Prostate gland (tissue), 2 donors: ENCODE measurements around the gene UGT2B17. TPM values are rescaled to one million over a fixed set of nuclear protein-coding genes. Genes with fewer than 3 reads are reported as not detected.
"Not testable (repeated sequence)": the region's sequence is repeated elsewhere in the genome, so short reads cannot be mapped to it uniquely, and the experiment has no call there.

ENCODE experiments used
- DNase-seq: peaks from one replicate; pipeline ENCODE4 v3.0.0-alpha.2; 2019; ENCODE audit warnings: low spot score
- H3K27ac ChIP-seq, 2 donors: fragments of 200-600 bp; sonication (generic); 2 replicates each; pipeline ENCODE4 v1.5.1; 2017 to 2019
- H3K27me3 ChIP-seq: fragments of 200-600 bp; sonication (generic); replicated peaks from 2 replicates; pipeline ENCODE4 v1.5.1; 2019; ENCODE audit not compliant: insufficient read depth
- H3K36me3 ChIP-seq, 2 donors: fragments of 200-600 bp; sonication (generic); 1 replicate in 1 of 2; 2 replicates in 1 of 2; pipeline versions ENCODE4 v1.5.1 to v1.8.1; 2017 to 2019
- H3K4me1 ChIP-seq: fragments of 200-600 bp; sonication (generic); replicated peaks from 2 replicates; pipeline ENCODE4 v1.5.1; 2019
- H3K4me3 ChIP-seq, 2 donors: fragments of 200-600 bp; sonication (generic); 2 replicates each; pipeline ENCODE4 v1.5.1; 2017 to 2019
- H3K9me3 ChIP-seq: fragments of 200-600 bp; sonication (generic); 2 replicates; pipeline ENCODE4 v1.5.1; 2017
- CTCF ChIP-seq, 4 experiments: fragments of 200-600 bp in 2 of 4; fragments of 450-650 bp in 2 of 4; sonication (generic) in 2 of 4; IDR thresholded peaks; 1 replicate in 3 of 4; 2 replicates in 1 of 4; pipeline ENCODE4 v1.5.1; 2016 to 2019; ENCODE audit warnings: antibody characterized with exemption in 4 of 4, mild to moderate bottlenecking in 2 of 4, moderate library complexity in 2 of 4
- POLR2A ChIP-seq: fragments of 450-650 bp; IDR thresholded peaks from one replicate; pipeline ENCODE4 v1.6.1; 2016; ENCODE audit warnings: antibody characterized with exemption, mild to moderate bottlenecking
- POLR2AphosphoS5 ChIP-seq: sonication (generic); formaldehyde crosslinking; IDR thresholded peaks from one replicate; pipeline ENCODE4 v1.6.1; 2017; ENCODE audit warnings: antibody characterized with exemption
- WGBS: methylation state at CpG from one replicate; pipeline ENCODE4 v1.1.5; 2018; 5-methylcytosine and 5-hydroxymethylcytosine counted together
- intact Hi-C: fragments of 100-400 bp; cut with DNase I; formaldehyde crosslinking; loops from one replicate; pipeline ENCODE4 v1.14.2; 2022
- total RNA-seq, 2 donors: library from RNA; depleted of rRNA; stranded (reverse); fragments of >200 nt; gene quantifications; one replicate each; pipeline ENCODE4 v1.1.0, GENCODE V29; 2016

UGT2B17 gene
- total RNA-seq, 2 donors from 2014 or later = 0.23 TPM; not detected in 1

DNA sequence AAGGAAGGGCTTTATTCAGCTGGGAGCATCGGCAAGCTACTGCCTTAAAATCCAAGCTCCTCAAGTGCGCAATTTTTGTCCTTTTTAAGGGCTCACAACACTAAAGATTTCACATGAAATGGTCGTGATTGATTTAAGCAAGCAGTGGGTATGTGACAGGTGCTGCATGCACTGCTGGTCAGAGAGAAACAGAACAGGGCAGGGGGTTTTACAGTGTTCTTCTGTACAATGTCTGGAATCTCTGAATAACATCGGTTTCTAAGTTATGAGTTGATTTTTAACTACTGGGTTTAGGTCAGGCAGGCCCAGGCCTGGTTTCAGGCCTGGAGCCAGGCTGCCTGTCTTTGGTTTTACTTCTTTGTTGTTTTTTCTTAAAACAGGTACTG lies 6.0 kb downstream of the UGT2B17 start:
- no peaks in the 10 kb centered on the region for H3K4me1 ChIP-seq
- TF ChIP-seq POLR2A (no peak), POLR2AphosphoS5 (no peak), CTCF (IDR thresholded peaks at IDR 0.05) (no peak)
- H3K4me3 ChIP-seq = no peak overlapping the region
- WGBS = 65% methylated on average over 4 of the region's 4 CpGs
- H3K27me3 ChIP-seq = no peaks in the 10 kb centered on the region
- intact Hi-C loops = no loop called here
- no peaks in the 10 kb centered on the region for H3K9me3 ChIP-seq
- no peak for DNase-seq
- H3K27ac ChIP-seq = no peak overlapping the region
- no peaks in the 10 kb centered on the region for H3K36me3 ChIP-seq

- no peak for DNase-seq
- no peaks in the 10 kb centered on the region for H3K36me3 ChIP-seq
- H3K4me3 ChIP-seq = no peak overlapping the region
- H3K4me1 ChIP-seq = no peaks in the 10 kb centered on the region
- H3K9me3 ChIP-seq = no peaks in the 10 kb centered on the region
- H3K27me3 ChIP-seq = no peaks in the 10 kb centered on the region
- TF ChIP-seq POLR2AphosphoS5 (no peak), CTCF (IDR thresholded peaks at IDR 0.05) (no peak), POLR2A (no peak)
- intact Hi-C loops = no loop called here
- H3K27ac ChIP-seq = no peak overlapping the region
- WGBS = 100% methylated on average over 3 of the region's 7 CpGs
Measured at GRCh38 chr4:68569466-68570121, 6.5 kb downstream of the UGT2B17 start.

- H3K4me1 ChIP-seq, DNase-seq, intact Hi-C loops, H3K27me3 ChIP-seq, H3K4me3 ChIP-seq, H3K9me3 ChIP-seq, H3K36me3 ChIP-seq, H3K27ac ChIP-seq: not testable (repeated sequence)
- 40% methylated on average over 1 of the region's 1 CpG for WGBS
Measured at GRCh38 chr4:68569036-68569435, 7.1 kb downstream of the UGT2B17 start.

GRCh38 chr4:68568535-68568934 lies 7.6 kb downstream of the UGT2B17 start:
- H3K36me3 ChIP-seq, H3K27me3 ChIP-seq, intact Hi-C loops, H3K4me3 ChIP-seq, DNase-seq, H3K4me1 ChIP-seq, H3K9me3 ChIP-seq, H3K27ac ChIP-seq: not testable (repeated sequence)
- WGBS = 26% methylated on average over 4 of the region's 4 CpGs

- H3K36me3 ChIP-seq, intact Hi-C loops, H3K27ac ChIP-seq, H3K4me1 ChIP-seq, H3K27me3 ChIP-seq, H3K4me3 ChIP-seq, H3K9me3 ChIP-seq, DNase-seq: not testable (repeated sequence)
- 73% methylated on average over 1 of the region's 1 CpG for WGBS
Measured at GRCh38 chr4:68566364-68566763, 9.8 kb downstream of the UGT2B17 start.

GRCh38 chr4:68565082-68565481 lies 11.0 kb downstream of the UGT2B17 start:
- H3K27me3 ChIP-seq, H3K27ac ChIP-seq, H3K4me3 ChIP-seq, H3K9me3 ChIP-seq, intact Hi-C loops, DNase-seq, H3K4me1 ChIP-seq, H3K36me3 ChIP-seq: not testable (repeated sequence)
- WGBS = 100% methylated on average over 1 of the region's 1 CpG

- intact Hi-C loops, H3K36me3 ChIP-seq, H3K4me1 ChIP-seq, H3K27ac ChIP-seq, H3K9me3 ChIP-seq, DNase-seq, H3K4me3 ChIP-seq, H3K27me3 ChIP-seq: not testable (repeated sequence)
- no CpG with 5 or more reads among the region's 1 CpG for WGBS
Measured at GRCh38 chr4:68560364-68561070, 15.6 kb downstream of the UGT2B17 start.

DNA sequence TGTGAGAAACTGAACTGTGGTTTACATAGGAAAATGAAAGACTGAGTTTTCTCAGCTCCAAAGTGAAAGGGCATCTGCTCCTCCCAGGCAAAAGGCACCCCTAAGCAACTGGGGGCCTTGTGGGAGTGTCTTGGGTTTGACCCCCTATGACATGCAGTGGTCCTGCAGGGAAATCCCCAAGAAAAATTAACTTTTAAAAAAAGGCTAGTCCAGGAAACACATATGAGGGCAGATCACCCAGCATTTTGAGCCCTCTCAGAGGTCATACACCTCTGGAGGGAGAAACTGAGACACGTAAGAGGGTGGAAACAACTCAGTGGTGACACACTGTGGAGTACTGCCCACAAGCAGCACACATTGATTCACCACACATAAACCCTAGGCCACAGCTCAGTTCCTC lies 22.3 kb downstream of the UGT2B17 start:
- H3K27me3 ChIP-seq, H3K4me1 ChIP-seq, H3K9me3 ChIP-seq, DNase-seq, H3K4me3 ChIP-seq, H3K27ac ChIP-seq, intact Hi-C loops, H3K36me3 ChIP-seq: not testable (repeated sequence)
- WGBS = 100% methylated on average over 1 of the region's 1 CpG

DNA sequence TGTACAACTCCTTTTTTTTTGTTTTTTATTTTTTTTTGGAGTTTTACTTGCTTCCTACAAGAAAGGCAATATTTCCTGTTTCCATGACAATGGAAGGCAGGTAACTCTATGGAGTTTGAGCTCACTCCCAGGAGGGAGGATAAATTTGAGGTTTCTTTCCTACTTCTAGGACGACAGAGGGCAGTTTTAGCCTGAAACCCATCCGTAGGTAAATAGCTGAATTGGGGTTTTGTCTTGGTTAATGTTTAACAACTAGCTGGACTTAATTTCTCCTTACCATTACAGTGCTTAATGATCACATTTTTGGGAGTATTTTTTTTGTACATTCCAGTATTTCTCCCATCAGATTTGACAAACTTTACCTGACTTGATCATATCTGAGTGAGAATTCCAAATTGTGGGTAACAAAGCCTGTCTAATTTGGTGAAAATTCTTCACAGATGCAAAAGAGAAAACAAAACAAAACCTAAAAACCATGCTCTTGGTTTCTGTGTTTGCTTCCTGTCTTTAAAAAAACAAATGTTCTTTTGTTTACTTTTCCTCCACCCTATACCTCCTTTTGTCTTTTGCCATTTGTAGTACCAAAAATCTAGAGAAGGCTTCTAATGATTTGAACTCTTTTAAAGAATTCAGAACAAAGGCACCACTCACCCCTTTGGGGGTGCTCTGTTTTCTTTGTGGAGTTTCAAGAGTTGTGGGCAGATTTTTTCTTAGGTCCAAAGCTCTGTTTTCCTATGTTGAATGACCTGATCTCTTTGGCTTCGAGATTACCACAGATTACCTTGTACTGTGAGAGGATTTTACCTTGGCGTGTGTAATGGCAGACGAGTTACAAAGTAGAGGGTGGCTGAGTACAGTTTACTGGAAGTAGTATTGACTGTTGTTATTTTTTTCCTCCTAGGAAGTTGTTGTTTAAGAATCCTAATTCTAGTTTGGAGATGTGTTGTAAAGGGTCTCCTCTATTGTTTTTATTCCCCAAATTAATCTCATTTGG lies 23.0 kb downstream of the UGT2B17 start:
- not testable (repeated sequence) for H3K27ac ChIP-seq

GRCh38 chr4:68542742-68543141 lies 33.4 kb downstream of the UGT2B17 start:
- DNase-seq, H3K4me1 ChIP-seq, intact Hi-C loops, H3K9me3 ChIP-seq, H3K4me3 ChIP-seq, H3K27ac ChIP-seq, H3K36me3 ChIP-seq, H3K27me3 ChIP-seq: not testable (repeated sequence)
- WGBS = 96% methylated on average over 12 of the region's 13 CpGs

More for the DNA sequence above, 23.0 kb downstream of the UGT2B17 start:
- H3K4me1 ChIP-seq, H3K36me3 ChIP-seq, H3K4me3 ChIP-seq, H3K9me3 ChIP-seq, intact Hi-C loops, H3K27me3 ChIP-seq, DNase-seq: not testable (repeated sequence)
- 61% methylated on average over 5 of the region's 5 CpGs for WGBS
